Left cardiac atrium (tissue), 4 donors: Measurements from ENCODE around the gene TTC28. TPM values are rescaled to one million over a fixed set of nuclear protein-coding genes. Genes with fewer than 3 reads are reported as not detected.
A peak's percentile ranks its signal among the peaks of the same experiment; 100 is the strongest.
"Not testable (repeated sequence)": the region's sequence is repeated elsewhere in the genome, so short reads cannot be mapped to it uniquely, and the experiment has no call there.

Experiments
- ATAC-seq, 2 donors: fragments of 200-7000 bp; cut with Tn5 transposase; one replicate each; pipeline ENCODE4 v1.9.1; 2020; ENCODE audit warnings: mild to moderate bottlenecking in 2 of 2, moderate library complexity in 2 of 2
- DNase-seq: peaks from one replicate; pipeline ENCODE4 v3.0.0-alpha.2; 2020
- intact Hi-C, 2 donors: fragments of 100-400 bp; cut with DNase I; formaldehyde crosslinking; loops; one replicate each; pipeline versions ENCODE4 v1.14.1 to v1.15.1; 2022 to 2023
- total RNA-seq, 2 donors: library from RNA; stranded (reverse); fragmentation: NEBNext Ultra II Directional; extraction: Animal tissue kit (Norgen Biotek cat#: 25700); gene quantifications; one replicate each; pipeline ENCODE4 v1.2.1, GENCODE V29; 2021
- donor health status: DM: no; HTN: yes; CAD: no.
- donor health status: DM: no; HTN: yes; CAD: no; lungs with severe emphysema.
- donor health status: DM: yes; HTN: yes; CAD: no.
- donor health status: Dilated cardiomyopathy.

The TTC28 gene
- total RNA-seq, 2 donors from 2014 or later: 15.0 to 18.2 TPM

- ATAC-seq, DNase-seq, intact Hi-C loops: not testable (repeated sequence)
Observed at GRCh38 chr22:28680813-28681490, 1.3 kb upstream of the TTC28 start.

DNA sequence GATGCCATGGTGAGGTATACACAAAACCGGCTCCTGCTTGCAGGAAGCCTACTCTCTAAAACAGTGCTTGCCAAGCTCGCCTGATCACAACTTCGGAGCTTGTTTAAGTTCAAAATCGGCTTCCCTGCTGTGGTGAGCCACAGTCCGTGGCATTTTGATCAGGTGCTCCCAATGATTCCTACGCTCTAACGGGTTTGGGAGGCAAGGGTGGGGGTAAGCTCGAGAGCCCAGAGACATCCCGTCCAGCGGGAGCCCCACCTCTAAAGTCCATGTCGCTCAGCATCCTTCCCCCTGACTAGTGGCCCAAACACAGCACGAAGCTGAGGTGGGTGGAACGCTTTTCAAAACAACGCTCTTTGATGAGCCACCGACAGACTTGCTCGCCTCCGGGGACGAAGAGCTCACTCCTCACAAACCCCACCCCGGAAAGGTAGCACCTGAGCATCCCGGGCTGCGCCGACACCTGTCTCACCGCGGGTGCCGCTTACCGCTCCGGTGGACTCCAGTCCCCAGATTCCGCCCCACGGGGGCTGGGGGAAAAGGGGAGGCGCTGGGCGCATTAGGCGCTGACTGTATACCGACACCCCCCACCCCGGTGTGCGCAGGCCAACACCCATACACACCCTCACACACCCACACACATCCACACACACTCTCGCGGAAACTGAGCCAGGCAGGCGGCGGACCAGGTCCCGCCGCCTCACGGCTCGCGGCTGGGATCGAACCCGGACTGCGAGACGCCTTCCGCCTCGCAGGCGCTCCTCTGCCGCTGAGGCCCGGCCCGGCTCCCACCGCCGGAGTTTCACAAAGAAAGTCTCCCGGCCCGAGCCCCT, 646 bp downstream of the TTC28 start:
- peak; percentile 43 for DNase-seq

DNA sequence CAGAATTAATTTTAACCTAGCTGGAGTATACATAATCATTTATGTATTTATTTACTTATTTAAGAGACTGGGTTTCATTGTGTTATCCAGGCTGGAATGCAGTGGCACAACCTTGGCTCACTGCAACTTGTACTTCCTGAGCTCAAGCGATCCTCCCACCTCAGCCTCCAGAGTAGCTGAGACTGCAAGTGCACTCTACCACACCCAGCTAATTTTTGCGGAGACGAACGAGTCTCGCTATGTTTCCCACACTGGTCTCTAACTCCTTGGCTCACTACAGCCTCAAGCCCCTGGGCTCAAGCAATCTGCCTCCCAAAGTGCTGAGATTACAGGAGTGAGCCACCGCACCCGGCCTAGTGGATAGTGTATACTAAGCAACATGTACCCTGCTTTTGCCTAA, 1.5 kb downstream of the TTC28 start:
- intact Hi-C loops, ATAC-seq, DNase-seq: not testable (repeated sequence)

More for the DNA sequence above, 646 bp downstream of the TTC28 start:
- intact Hi-C loops: not testable (repeated sequence)
- peak in 1 of 2 donors; percentile 44 for ATAC-seq

DNA sequence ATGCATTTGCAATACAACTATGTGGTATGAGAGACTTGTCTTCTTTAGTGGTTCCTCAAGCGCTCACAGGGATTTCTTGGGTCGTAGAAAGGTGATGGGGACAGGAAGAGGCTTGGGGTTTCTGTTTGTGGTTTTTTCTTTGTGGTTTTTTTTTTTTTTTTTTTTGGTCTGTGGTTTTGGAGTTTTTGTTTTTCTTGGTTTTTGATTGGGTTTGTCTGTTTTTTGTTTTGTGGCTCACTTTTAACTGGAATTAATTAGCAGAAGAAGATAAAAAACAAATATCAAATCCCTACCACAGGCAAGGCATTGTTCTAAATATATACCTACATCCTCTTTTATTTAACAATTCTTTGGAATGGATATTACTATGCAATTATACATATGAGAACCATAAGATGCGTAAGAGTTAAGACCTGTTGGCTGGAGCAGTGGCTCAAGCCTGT, 5.5 kb downstream of the TTC28 start:
- DNase-seq (no peak), ATAC-seq (no peak)
- intact Hi-C loops: no loop called here

- ATAC-seq (no peak), DNase-seq (no peak)
- intact Hi-C loops: no loop called here
Observed at GRCh38 chr22:28670756-28671155, 8.9 kb downstream of the TTC28 start.

GRCh38 chr22:28670161-28670560, 9.5 kb downstream of the TTC28 start:
- ATAC-seq: no peak
- DNase-seq: no peak
- intact Hi-C loops: no loop called here

- DNase-seq (no peak), ATAC-seq (no peak)
- intact Hi-C loops: no loop called here
Observed at GRCh38 chr22:28669387-28669786, 10.3 kb downstream of the TTC28 start.

GRCh38 chr22:28663569-28663942, 16.1 kb downstream of the TTC28 start:
- DNase-seq, ATAC-seq, intact Hi-C loops: not testable (repeated sequence)

DNA sequence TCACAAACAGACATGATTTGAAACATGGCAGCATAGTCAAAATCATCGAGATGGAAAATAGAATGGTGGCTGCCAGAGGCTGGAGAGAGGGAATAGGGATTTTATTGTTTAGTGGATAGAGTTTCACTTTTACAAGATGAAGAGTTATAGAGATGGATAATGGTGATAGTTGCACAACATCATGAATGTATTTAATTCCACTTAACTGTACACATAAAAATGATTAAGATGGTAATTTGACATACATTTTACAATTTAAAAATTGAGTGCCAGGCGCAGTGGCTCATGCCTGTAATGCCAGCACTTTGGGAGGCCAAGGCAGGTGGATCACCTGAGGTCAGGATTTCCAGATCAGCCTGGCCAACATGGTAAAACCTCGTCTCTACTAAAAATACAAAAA, 21.2 kb downstream of the TTC28 start:
- ATAC-seq (no peak), DNase-seq (no peak)
- intact Hi-C loops: no loop called here

- ATAC-seq (no peak), DNase-seq (no peak)
- intact Hi-C loops: no loop called here
Observed at GRCh38 chr22:28656181-28656580, 23.5 kb downstream of the TTC28 start.

GRCh38 chr22:28650463-28650862, 29.2 kb downstream of the TTC28 start:
- intact Hi-C loops: no loop called here
- ATAC-seq (no peak), DNase-seq (no peak)

DNA sequence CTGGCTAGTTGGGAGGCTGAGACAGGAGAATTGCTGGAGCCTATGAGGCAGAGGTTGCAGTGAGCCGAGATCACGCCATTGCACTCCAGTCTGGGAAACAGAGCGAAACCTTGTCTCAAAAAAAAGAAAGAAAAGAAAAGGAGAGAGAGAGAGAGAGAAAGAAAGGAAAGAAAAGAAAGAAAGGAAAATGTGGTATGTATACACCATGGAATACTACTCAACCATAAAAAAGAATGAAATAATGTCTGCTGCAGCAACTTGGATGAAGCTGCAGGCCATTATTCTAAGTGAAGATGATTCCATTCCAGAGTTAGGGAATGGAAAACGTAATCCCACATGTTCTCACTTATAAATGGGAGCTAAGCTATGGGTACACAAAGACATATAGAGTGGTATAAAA, 30.8 kb downstream of the TTC28 start:
- intact Hi-C loops: no loop called here
- no peak for DNase-seq
- no peak for ATAC-seq

GRCh38 chr22:28647216-28647615, 32.4 kb downstream of the TTC28 start:
- intact Hi-C loops: no loop called here
- DNase-seq: no peak
- no peak for ATAC-seq

GRCh38 chr22:28639321-28639720, 40.3 kb downstream of the TTC28 start:
- intact Hi-C loops: no loop called here
- no peak for ATAC-seq
- no peak for DNase-seq

DNA sequence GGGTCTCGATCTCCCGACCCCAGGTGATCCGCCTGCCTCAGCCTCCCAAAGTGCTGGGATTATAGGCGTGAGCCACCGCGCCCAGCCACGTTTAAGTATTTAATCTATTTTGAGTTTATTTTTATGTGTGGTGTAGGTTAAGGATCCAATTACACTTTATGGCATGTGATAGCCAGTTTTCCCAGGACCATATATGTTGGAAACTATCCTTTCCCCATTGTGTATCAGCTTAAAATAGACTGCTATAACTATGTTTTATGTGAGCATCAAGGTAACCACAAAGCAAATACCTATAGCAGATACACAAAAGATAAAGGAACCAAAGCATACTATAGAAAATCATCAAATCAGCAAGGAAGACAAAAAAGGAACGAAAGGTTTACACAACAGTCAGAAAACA, 42.4 kb downstream of the TTC28 start:
- ATAC-seq (no peak), DNase-seq (no peak)
- intact Hi-C loops: no loop called here

- DNase-seq (no peak), ATAC-seq (no peak)
- intact Hi-C loops: no loop called here
Observed at GRCh38 chr22:28630177-28630574, 49.5 kb downstream of the TTC28 start.

DNA sequence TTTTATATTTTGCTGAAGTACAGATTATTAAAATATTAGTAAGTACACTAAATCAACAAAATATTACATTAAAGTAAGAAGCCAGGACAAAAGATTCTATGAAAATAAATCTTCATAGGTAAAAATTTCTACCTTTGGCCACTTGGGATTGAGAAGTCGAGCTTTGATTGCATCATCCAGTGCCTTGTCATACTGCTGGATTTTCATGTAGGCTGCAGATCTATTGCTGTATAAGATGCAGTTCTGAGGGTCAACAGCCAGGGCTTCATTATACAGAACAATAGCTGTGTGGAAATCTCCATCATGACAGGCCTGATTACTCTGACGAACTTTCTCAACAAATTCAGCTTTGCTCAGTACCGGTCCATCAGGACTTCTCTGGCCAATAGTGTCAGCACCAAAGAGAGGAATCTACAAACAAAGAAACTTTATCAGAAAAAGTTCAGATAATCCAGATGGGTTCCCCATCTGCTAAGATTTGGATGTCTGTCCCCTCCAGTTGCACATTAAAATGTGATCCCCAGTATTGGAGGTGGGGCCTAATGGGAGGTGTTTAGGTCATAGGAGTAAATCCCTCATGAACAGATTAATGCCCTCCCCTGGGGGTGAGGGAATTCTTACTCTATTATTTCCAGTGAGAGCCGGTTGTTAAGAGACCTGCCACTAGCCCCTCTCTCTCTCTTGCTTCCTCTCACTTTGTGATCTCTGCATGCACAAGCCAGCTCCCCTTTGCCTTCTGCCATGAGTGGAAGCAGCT, 50.0 kb downstream of the TTC28 start:
- intact Hi-C loops: no loop called here
- ATAC-seq: no peak
- no peak for DNase-seq

DNA sequence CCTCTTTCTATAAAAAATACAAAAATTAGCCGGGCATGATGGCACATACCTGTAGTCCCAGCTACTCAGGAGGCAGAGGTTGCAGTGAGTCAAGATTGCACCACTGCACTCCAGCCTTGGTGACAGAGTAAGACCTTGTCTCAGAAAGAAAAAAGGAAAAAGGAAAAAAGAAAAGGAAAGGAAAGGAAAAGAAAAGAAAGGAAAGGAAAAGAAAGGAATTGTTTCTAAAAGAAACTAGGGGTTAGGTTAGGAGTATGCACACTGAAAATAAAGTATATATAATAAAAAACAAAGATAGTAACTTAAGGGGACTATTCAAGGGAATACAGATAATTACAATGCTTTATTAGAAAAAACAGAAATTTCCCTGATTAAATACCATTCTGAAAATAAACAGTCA, 50.9 kb downstream of the TTC28 start:
- intact Hi-C loops: no loop called here
- no peak for ATAC-seq
- DNase-seq: no peak

DNA sequence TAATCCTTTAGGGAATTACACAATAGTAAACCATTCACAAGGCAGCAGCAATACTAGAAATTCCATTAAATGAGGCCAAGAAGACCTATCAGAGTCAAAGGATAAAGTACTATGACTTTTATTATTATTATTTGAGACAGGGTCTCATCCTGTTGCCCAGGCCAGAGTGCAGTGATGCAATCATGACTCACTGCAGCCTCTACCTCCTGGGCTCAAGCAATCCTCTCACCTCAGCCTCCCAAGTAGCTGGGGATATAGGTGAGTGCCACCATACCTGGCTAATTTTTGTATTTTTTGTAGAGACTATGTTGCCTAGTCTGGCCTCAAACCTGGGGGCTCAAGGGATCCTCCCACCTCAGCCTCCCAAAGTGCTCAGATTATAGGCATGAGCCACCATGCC, 51.8 kb downstream of the TTC28 start:
- peak in 1 of 2 donors; percentile 47 for ATAC-seq
- intact Hi-C loops: no loop called here

More for the DNA sequence above, 51.8 kb downstream of the TTC28 start:
- DNase-seq: no peak
